ENCODE measurements around the gene FSTL3.

GRCh38 chr19:656751-657559, 19.2 kb upstream of the FSTL3 start:
- no peak for TF ChIP-seq CTCF (conservative IDR thresholded peaks at IDR 0.05; ENCODE audit: low read length)
- no peak for TF ChIP-seq EZH2phosphoT487 (IDR thresholded peaks at IDR 0.05; ENCODE audit: borderline replicate concordance, low read depth, low read length)

Measured in OCI-LY7 (cell line).